Measurements from ENCODE around the gene SORCS2. TPM values are rescaled to one million over a fixed set of nuclear protein-coding genes. Genes with fewer than 3 reads are reported as not detected.
A peak's percentile ranks its signal among the peaks of the same experiment; 100 is the strongest.

Gene SORCS2
- total RNA-seq, 1 donor from 2014 or later, result under 0.01 TPM

GRCh38 chr4:7628432-7628831, 436.1 kb downstream of the SORCS2 start:
- peak; percentile 38 for DNase-seq

GRCh38 chr4:7629501-7630254, 437.3 kb downstream of the SORCS2 start:
- DNase-seq, result no peak

- peak; percentile 77 for DNase-seq
Observed at GRCh38 chr4:7630568-7631287, 438.4 kb downstream of the SORCS2 start.

GRCh38 chr4:7631288-7632014, 439.1 kb downstream of the SORCS2 start:
- no peak for DNase-seq

- DNase-seq, result no peak
Observed at GRCh38 chr4:7632341-7632740, 440.0 kb downstream of the SORCS2 start.

GRCh38 chr4:7632971-7633370, 440.6 kb downstream of the SORCS2 start:
- DNase-seq, result no peak

- DNase-seq, result no peak
Observed at GRCh38 chr4:7634661-7635251, 442.4 kb downstream of the SORCS2 start.

GRCh38 chr4:7635445-7636239, 443.3 kb downstream of the SORCS2 start:
- DNase-seq, result no peak

GRCh38 chr4:7636240-7636508, 443.8 kb downstream of the SORCS2 start:
- no peak for DNase-seq

GRCh38 chr4:7637139-7637538, 444.8 kb downstream of the SORCS2 start:
- no peak for DNase-seq

GRCh38 chr4:7637971-7638370, 445.6 kb downstream of the SORCS2 start:
- DNase-seq, result no peak

GRCh38 chr4:7638489-7638888, 446.2 kb downstream of the SORCS2 start:
- DNase-seq, result no peak

- no peak for DNase-seq
Observed at GRCh38 chr4:7638984-7639789, 446.8 kb downstream of the SORCS2 start.

GRCh38 chr4:7640136-7640535, 447.8 kb downstream of the SORCS2 start:
- no peak for DNase-seq

GRCh38 chr4:7641712-7642111, 449.4 kb downstream of the SORCS2 start:
- no peak for DNase-seq

- no peak for DNase-seq
Observed at GRCh38 chr4:7642741-7643458, 450.6 kb downstream of the SORCS2 start.

GRCh38 chr4:7645158-7645557, 452.8 kb downstream of the SORCS2 start:
- DNase-seq, result no peak

- DNase-seq, result no peak
Observed at GRCh38 chr4:7645956-7646355, 453.6 kb downstream of the SORCS2 start.

GRCh38 chr4:7646384-7647061, 454.2 kb downstream of the SORCS2 start:
- peak; percentile 52 for DNase-seq

GRCh38 chr4:7647186-7647585, 454.8 kb downstream of the SORCS2 start:
- no peak for DNase-seq

All from dermis blood vessel endothelial cell (primary cell).